H9 (cell line): ENCODE data around the gene ATF6. TPM values are rescaled to one million over a fixed set of nuclear protein-coding genes. Genes with fewer than 3 reads are reported as not detected.

Source experiments
- DNase-seq: peaks from one replicate; pipeline ENCODE4 v3.0.0-alpha.2; 2017
- H2AFZ ChIP-seq: one replicate; pipeline ENCODE4 v1.6.1; 2013; ENCODE audit warnings: mild to moderate bottlenecking, low read length, control low read depth, moderate library complexity
- H2AK5ac ChIP-seq: 2 replicates; pipeline ENCODE4 v1.6.1; 2013; ENCODE audit warnings: low read length, control low read depth, mixed read lengths; ENCODE audit not compliant: insufficient read length
- H2BK120ac ChIP-seq: one replicate; pipeline ENCODE4 v1.6.1; 2013; ENCODE audit warnings: low read depth, mild to moderate bottlenecking, low read length, control low read depth, inconsistent platforms; ENCODE audit not compliant: poor library complexity, severe bottlenecking
- H2BK12ac ChIP-seq: 2 replicates; pipeline ENCODE4 v1.6.1; 2013; ENCODE audit warnings: low read length, control low read depth, mixed read lengths, low read depth; ENCODE audit not compliant: insufficient read length
- H2BK15ac ChIP-seq: 2 replicates; pipeline ENCODE4 v1.6.1; 2013; ENCODE audit warnings: low read depth, low read length, control low read depth
- H2BK20ac ChIP-seq: one replicate; pipeline ENCODE4 v1.6.1; 2013; ENCODE audit warnings: low read depth, mild to moderate bottlenecking, low read length, control low read depth, inconsistent platforms; ENCODE audit not compliant: poor library complexity, severe bottlenecking
- H2BK5ac ChIP-seq: 2 replicates; pipeline ENCODE4 v1.6.1; 2013; ENCODE audit warnings: low read length, control low read depth, mixed read lengths; ENCODE audit not compliant: insufficient read length
- H3K14ac ChIP-seq: 2 replicates; pipeline ENCODE4 v1.6.1; 2013; ENCODE audit warnings: low read length, control low read depth; ENCODE audit not compliant: insufficient read depth
- H3K18ac ChIP-seq: 2 replicates; pipeline ENCODE4 v1.6.1; 2013; ENCODE audit warnings: low read depth, mild to moderate bottlenecking, mixed read lengths, low read length, control low read depth; ENCODE audit not compliant: insufficient read length
- H3K23ac ChIP-seq: 2 replicates; pipeline ENCODE4 v1.6.1; 2013; ENCODE audit warnings: low read length, control low read depth, mixed read lengths, low read depth; ENCODE audit not compliant: insufficient read length
- H3K23me2 ChIP-seq: 2 replicates; pipeline ENCODE4 v1.6.1; 2013; ENCODE audit warnings: low read depth, mild to moderate bottlenecking, mixed read lengths, low read length, control low read depth; ENCODE audit not compliant: insufficient read length, poor library complexity, severe bottlenecking
- H3K27ac ChIP-seq: 2 replicates; pipeline ENCODE4 v1.5.1; 2013; ENCODE audit warnings: low read length, control low read depth, mixed read lengths, low read depth; ENCODE audit not compliant: insufficient read length
- H3K27me3 ChIP-seq: 2 replicates; pipeline ENCODE4 v1.6.1; 2013; ENCODE audit warnings: low read length, control low read depth, inconsistent platforms; ENCODE audit not compliant: insufficient read depth
- H3K4ac ChIP-seq: 2 replicates; pipeline ENCODE4 v1.6.1; 2013; ENCODE audit warnings: low read depth, mild to moderate bottlenecking, control low read depth, inconsistent platforms, low read length, moderate library complexity
- H3K4me1 ChIP-seq: 2 replicates; pipeline ENCODE4 v1.6.1; 2013; ENCODE audit warnings: low read length, control low read depth, inconsistent platforms; ENCODE audit not compliant: insufficient read depth
- H3K4me2 ChIP-seq: 2 replicates; pipeline ENCODE4 v1.6.1; 2013; ENCODE audit warnings: low read length, control low read depth, mixed read lengths; ENCODE audit not compliant: insufficient read length, insufficient read depth
- H3K56ac ChIP-seq: 2 replicates; pipeline ENCODE4 v1.6.1; 2013; ENCODE audit warnings: low read depth, mild to moderate bottlenecking, mixed read lengths, low read length, control low read depth; ENCODE audit not compliant: insufficient read length
- H3K79me1 ChIP-seq: 2 replicates; pipeline ENCODE4 v1.6.1; 2013; ENCODE audit warnings: low read depth, mild to moderate bottlenecking, moderate library complexity, low read length, control low read depth, inconsistent platforms; ENCODE audit not compliant: insufficient read depth, poor library complexity, severe bottlenecking
- H3K79me2 ChIP-seq: 2 replicates; pipeline ENCODE4 v1.6.1; 2013; ENCODE audit warnings: low read length, control low read depth, inconsistent platforms; ENCODE audit not compliant: insufficient read depth
- H3K9ac ChIP-seq: 2 replicates; pipeline ENCODE4 v1.6.1; 2013; ENCODE audit warnings: low read length, control low read depth, mixed read lengths; ENCODE audit not compliant: insufficient read length; ENCODE audit errors: extremely low read depth
- H3K9me3 ChIP-seq: one replicate; pipeline ENCODE4 v1.6.1; 2013; ENCODE audit warnings: low read depth, low read length, inconsistent platforms; ENCODE audit not compliant: control insufficient read depth
- H3T11ph ChIP-seq: one replicate; pipeline ENCODE4 v1.6.1; 2013; ENCODE audit warnings: mild to moderate bottlenecking, low read length, control low read depth, inconsistent platforms
- H4K20me1 ChIP-seq: one replicate; pipeline ENCODE4 v1.6.1; 2013; ENCODE audit not compliant: control insufficient read depth, insufficient read length, insufficient read depth
- H4K5ac ChIP-seq: 2 replicates; pipeline ENCODE4 v1.6.1; 2013; ENCODE audit warnings: low read depth, mild to moderate bottlenecking, mixed read lengths, low read length, control low read depth; ENCODE audit not compliant: insufficient read length
- H4K8ac ChIP-seq: replicated peaks from 2 replicates; pipeline ENCODE4 v1.6.1; 2013; ENCODE audit warnings: low read length, control low read depth, mixed read lengths, low read depth; ENCODE audit not compliant: insufficient read length
- H4K91ac ChIP-seq: 2 replicates; pipeline ENCODE4 v1.6.1; 2013; ENCODE audit warnings: low read depth, mild to moderate bottlenecking, moderate library complexity, mixed read lengths, low read length, control low read depth; ENCODE audit not compliant: insufficient read length
- H3K27ac Mint-ChIP-seq, 3 experiments: 2 replicates in 2 of 3; 3 replicates in 1 of 3; pipeline ENCODE4 v1.8.0; 2020 to 2021; ENCODE audit warnings: mixed read lengths in 3 of 3, mild to moderate bottlenecking in 1 of 3, moderate library complexity in 1 of 3
- H3K27me3 Mint-ChIP-seq: 2 replicates; pipeline ENCODE4 v1.8.0; 2021; ENCODE audit warnings: low read depth, mild to moderate bottlenecking, moderate library complexity, mixed read lengths
- H3K36me3 Mint-ChIP-seq, 3 experiments: 2 replicates in 2 of 3; 3 replicates in 1 of 3; pipeline ENCODE4 v1.8.0; 2020 to 2021; ENCODE audit warnings: low read depth in 3 of 3, mixed read lengths in 3 of 3; ENCODE audit not compliant: insufficient read depth in 1 of 3
- H3K4me1 Mint-ChIP-seq, 2 experiments: 2 replicates each; pipeline ENCODE4 v1.8.0; 2020; ENCODE audit warnings: mixed read lengths in 2 of 2
- H3K4me3 Mint-ChIP-seq, 2 experiments: 2 replicates in 1 of 2; 3 replicates in 1 of 2; pipeline ENCODE4 v1.8.0; 2020 to 2021; ENCODE audit warnings: mild to moderate bottlenecking in 2 of 2, mixed read lengths in 2 of 2, moderate library complexity in 1 of 2
- H3K9me3 Mint-ChIP-seq, 2 experiments: 2 replicates in 1 of 2; 3 replicates in 1 of 2; pipeline ENCODE4 v1.8.0; 2020; ENCODE audit warnings: mild to moderate bottlenecking in 2 of 2, mixed read lengths in 2 of 2, moderate library complexity in 1 of 2
- WGBS: extraction: QIAGEN DNeasy Blood & Tissue Kit; methylation state at CpG from one replicate; pipeline ENCODE4 v1.1.7; 2013; ENCODE audit warnings: missing lambda C conversion rate, low lambda C conversion rate, mixed read lengths; ENCODE audit not compliant: insufficient read length; ENCODE audit errors: extremely low coverage; 5-methylcytosine and 5-hydroxymethylcytosine counted together
- total RNA-seq: library from RNA; stranded (reverse); gene quantifications from 2 replicates; pipeline ENCODE4 v1.2.1, GENCODE V29; 2021
- TF ChIP-seq, protein P1 (sequence below): fragments of 200-600 bp; sonication (generic); conservative IDR thresholded peaks from 3 replicates; pipeline ENCODE4 v1.8.0; 2021; ENCODE audit warnings: antibody characterized with exemption, mild to moderate bottlenecking

ATF6 gene
- total RNA-seq, 1 experiment from 2014 or later: 11.2 TPM

DNA sequence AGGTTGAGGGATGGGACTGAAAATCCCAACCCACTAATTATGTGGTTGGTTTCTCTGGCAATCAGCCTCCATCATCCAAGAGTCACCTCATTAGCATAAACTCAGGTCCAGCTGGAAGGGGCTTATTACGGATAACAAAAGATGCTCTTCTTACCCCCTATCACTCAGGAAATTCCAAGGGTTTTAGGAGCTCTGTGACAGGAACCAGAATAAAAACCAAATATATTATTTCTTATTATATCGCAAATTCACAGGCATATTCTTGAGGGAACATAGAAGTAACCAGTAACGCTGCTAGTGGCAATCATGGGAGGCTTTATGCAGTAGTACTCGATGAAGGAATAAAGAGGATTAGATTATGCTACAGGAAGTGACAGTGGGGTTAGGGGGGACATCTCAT is 59.7 kb downstream of the ATF6 start:
- H3K4ac ChIP-seq: no peak overlapping the region
- no peak overlapping the region for H2BK5ac ChIP-seq
- peaks cover 0 to 6% of the 10 kb centered on the region in 2 experiments; a peak in 1 of 4 replicates for H3K4me1 Mint-ChIP-seq
- no peak overlapping the region for H4K5ac ChIP-seq
- no peaks in the 10 kb centered on the region for H3K23me2 ChIP-seq
- H3T11ph ChIP-seq: no peak overlapping the region
- no peak overlapping the region for H2BK15ac ChIP-seq
- H3K18ac ChIP-seq: no peak overlapping the region
- no peak overlapping the region for H2BK120ac ChIP-seq
- no peak overlapping the region for H3K9ac ChIP-seq
- no peaks in the 10 kb centered on the region for H3K9me3 ChIP-seq
- no peak for DNase-seq
- no peak overlapping the region for H3K27ac Mint-ChIP-seq
- peaks cover 5 to 11% (median 5%) of the 10 kb centered on the region in 3 experiments; a peak in 5 of 7 replicates for H3K36me3 Mint-ChIP-seq
- H2BK12ac ChIP-seq: no peak overlapping the region
- H3K4me3 Mint-ChIP-seq: no peak overlapping the region
- H3K4me2 ChIP-seq: no peak overlapping the region
- H3K27ac ChIP-seq: no peak overlapping the region
- no peaks in the 10 kb centered on the region for H3K79me1 ChIP-seq
- no peak overlapping the region for H3K23ac ChIP-seq
- no peaks in the 10 kb centered on the region for H3K79me2 ChIP-seq
- H3K27me3 Mint-ChIP-seq: no peaks in the 10 kb centered on the region
- no peak overlapping the region for H2AK5ac ChIP-seq
- no peak overlapping the region for H4K91ac ChIP-seq
- TF ChIP-seq, protein P1, sequence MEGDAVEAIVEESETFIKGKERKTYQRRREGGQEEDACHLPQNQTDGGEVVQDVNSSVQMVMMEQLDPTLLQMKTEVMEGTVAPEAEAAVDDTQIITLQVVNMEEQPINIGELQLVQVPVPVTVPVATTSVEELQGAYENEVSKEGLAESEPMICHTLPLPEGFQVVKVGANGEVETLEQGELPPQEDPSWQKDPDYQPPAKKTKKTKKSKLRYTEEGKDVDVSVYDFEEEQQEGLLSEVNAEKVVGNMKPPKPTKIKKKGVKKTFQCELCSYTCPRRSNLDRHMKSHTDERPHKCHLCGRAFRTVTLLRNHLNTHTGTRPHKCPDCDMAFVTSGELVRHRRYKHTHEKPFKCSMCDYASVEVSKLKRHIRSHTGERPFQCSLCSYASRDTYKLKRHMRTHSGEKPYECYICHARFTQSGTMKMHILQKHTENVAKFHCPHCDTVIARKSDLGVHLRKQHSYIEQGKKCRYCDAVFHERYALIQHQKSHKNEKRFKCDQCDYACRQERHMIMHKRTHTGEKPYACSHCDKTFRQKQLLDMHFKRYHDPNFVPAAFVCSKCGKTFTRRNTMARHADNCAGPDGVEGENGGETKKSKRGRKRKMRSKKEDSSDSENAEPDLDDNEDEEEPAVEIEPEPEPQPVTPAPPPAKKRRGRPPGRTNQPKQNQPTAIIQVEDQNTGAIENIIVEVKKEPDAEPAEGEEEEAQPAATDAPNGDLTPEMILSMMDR: no peak
- H3K56ac ChIP-seq: no peak overlapping the region
- peaks cover 7% of the 10 kb centered on the region; the same call in 1 of the 2 replicates for H3K4me1 ChIP-seq
- H2AFZ ChIP-seq: no peak overlapping the region
- H3K27me3 ChIP-seq: no peaks in the 10 kb centered on the region
- peaks cover 0 to 3% of the 10 kb centered on the region in 2 experiments; a peak in 1 of 5 replicates for H3K9me3 Mint-ChIP-seq
- no peak overlapping the region for H4K8ac ChIP-seq
- H2BK20ac ChIP-seq: no peak overlapping the region
- H4K20me1 ChIP-seq: no peaks in the 10 kb centered on the region
- H3K14ac ChIP-seq: no peak overlapping the region
- no CpG with 5 or more reads among the region's 4 CpGs for WGBS
